HFF-Myc (cell line): ENCODE measurements around the gene CLDN5.

Experiments
- DNase-seq: peaks from one replicate; pipeline ENCODE4 v3.0.0-alpha.2; 2011; ENCODE audit warnings: low read depth; ENCODE audit errors: extremely low read depth
- H3K4me3 ChIP-seq: replicated peaks from 2 replicates; pipeline ENCODE4 v1.5.1; 2011; ENCODE audit warnings: low read depth, mild to moderate bottlenecking, control low read depth, low read length
- CTCF ChIP-seq: IDR thresholded peaks from 2 replicates; pipeline ENCODE4 v1.5.1; 2012; ENCODE audit warnings: mild to moderate bottlenecking, low read depth, low read length, control low read depth; ENCODE audit errors: missing control alignments

CLDN5 gene

GRCh38 chr22:19504900-19505734 lies 19.1 kb downstream of the CLDN5 start:
- no peak for TF ChIP-seq CTCF
- H3K4me3 ChIP-seq, result no peak overlapping the region
- no peak for DNase-seq

GRCh38 chr22:19503869-19504268 lies 20.3 kb downstream of the CLDN5 start:
- TF ChIP-seq CTCF, result no peak
- H3K4me3 ChIP-seq, result no peak overlapping the region
- DNase-seq, result no peak

- H3K4me3 ChIP-seq, result no peak overlapping the region
- no peak for TF ChIP-seq CTCF
- DNase-seq, result no peak
Measured at GRCh38 chr22:19503367-19503766, 20.8 kb downstream of the CLDN5 start.

GRCh38 chr22:19501897-19502447 lies 22.2 kb downstream of the CLDN5 start:
- H3K4me3 ChIP-seq, result no peak overlapping the region
- no peak for DNase-seq
- no peak for TF ChIP-seq CTCF

- DNase-seq, result no peak
- no peak for TF ChIP-seq CTCF
- no peak overlapping the region for H3K4me3 ChIP-seq
Measured at GRCh38 chr22:19499880-19500242, 24.3 kb downstream of the CLDN5 start.

- no peak for DNase-seq
- H3K4me3 ChIP-seq, result no peak overlapping the region
- no peak for TF ChIP-seq CTCF
Measured at GRCh38 chr22:19499236-19499879, 24.9 kb downstream of the CLDN5 start.
